ENCODE measurements around the gene EPHB3.

The EPHB3 gene

GRCh38 chr3:184591789-184592188, 30.2 kb downstream of the EPHB3 start:
- no peak overlapping the region for H2AK5ac ChIP-seq (ENCODE audit: low read length)
- H3K27me3 ChIP-seq (ENCODE audit: insufficient read depth, low read length), result no peaks in the 10 kb centered on the region
- H3K9me3 ChIP-seq (ENCODE audit: insufficient read depth, low read depth, low read length), result no peaks in the 10 kb centered on the region
- H4K91ac ChIP-seq (ENCODE audit: low read depth, low read length), result peak overlapping the region; percentile 50
- WGBS (ENCODE audit: extremely low coverage, insufficient coverage, insufficient read length), result no CpG with 5 or more reads among the region's 6 CpGs
- no peak overlapping the region for H2BK120ac ChIP-seq (ENCODE audit: insufficient read depth, low read length, poor library complexity)
- H2BK12ac ChIP-seq (ENCODE audit: low read length), result peak overlapping the region; percentile 6
- H3K79me2 ChIP-seq (ENCODE audit: control insufficient read depth, insufficient read depth, low read length, poor library complexity), result no peaks in the 10 kb centered on the region
- H3K4ac ChIP-seq (ENCODE audit: low read depth, low read length), result no peak overlapping the region
- H4K8ac ChIP-seq (ENCODE audit: low read depth, low read length), result no peak overlapping the region
- no peak for DNase-seq
- no peak overlapping the region for H3K23ac ChIP-seq (ENCODE audit: low read length)
- H3K36me3 ChIP-seq (ENCODE audit: control insufficient read depth in 1 of 2, insufficient read depth in 2 of 2, low read length in 2 of 2), result no peaks in the 10 kb centered on the region
- H3K9ac ChIP-seq (ENCODE audit: low read length), result no peak overlapping the region
- peaks cover 17% of the 10 kb centered on the region for H3K79me1 ChIP-seq (ENCODE audit: low read length)
- no peak overlapping the region for H3K4me2 ChIP-seq (ENCODE audit: low read length)
- H3K18ac ChIP-seq (ENCODE audit: low read length), result no peak overlapping the region
- no peak overlapping the region for H3K14ac ChIP-seq (ENCODE audit: low read length)
- H3K4me1 ChIP-seq (ENCODE audit: control insufficient read depth in 1 of 2, insufficient read depth in 2 of 2, low read length in 2 of 2), result peaks cover 38 to 40% of the 10 kb centered on the region in 2 experiments
- H4K12ac ChIP-seq (ENCODE audit: low read depth, low read length), result no peak overlapping the region
- no peak overlapping the region for H3K4me3 ChIP-seq (ENCODE audit: low read depth, low read length)
- peak overlapping the region; percentile 56 for H3K27ac ChIP-seq (ENCODE audit: low read depth, low read length)
- no peak overlapping the region for H2BK5ac ChIP-seq (ENCODE audit: low read depth, low read length, poor library complexity)
- no peak overlapping the region for H2AFZ ChIP-seq (ENCODE audit: insufficient read depth, low read length, poor library complexity)

DNA sequence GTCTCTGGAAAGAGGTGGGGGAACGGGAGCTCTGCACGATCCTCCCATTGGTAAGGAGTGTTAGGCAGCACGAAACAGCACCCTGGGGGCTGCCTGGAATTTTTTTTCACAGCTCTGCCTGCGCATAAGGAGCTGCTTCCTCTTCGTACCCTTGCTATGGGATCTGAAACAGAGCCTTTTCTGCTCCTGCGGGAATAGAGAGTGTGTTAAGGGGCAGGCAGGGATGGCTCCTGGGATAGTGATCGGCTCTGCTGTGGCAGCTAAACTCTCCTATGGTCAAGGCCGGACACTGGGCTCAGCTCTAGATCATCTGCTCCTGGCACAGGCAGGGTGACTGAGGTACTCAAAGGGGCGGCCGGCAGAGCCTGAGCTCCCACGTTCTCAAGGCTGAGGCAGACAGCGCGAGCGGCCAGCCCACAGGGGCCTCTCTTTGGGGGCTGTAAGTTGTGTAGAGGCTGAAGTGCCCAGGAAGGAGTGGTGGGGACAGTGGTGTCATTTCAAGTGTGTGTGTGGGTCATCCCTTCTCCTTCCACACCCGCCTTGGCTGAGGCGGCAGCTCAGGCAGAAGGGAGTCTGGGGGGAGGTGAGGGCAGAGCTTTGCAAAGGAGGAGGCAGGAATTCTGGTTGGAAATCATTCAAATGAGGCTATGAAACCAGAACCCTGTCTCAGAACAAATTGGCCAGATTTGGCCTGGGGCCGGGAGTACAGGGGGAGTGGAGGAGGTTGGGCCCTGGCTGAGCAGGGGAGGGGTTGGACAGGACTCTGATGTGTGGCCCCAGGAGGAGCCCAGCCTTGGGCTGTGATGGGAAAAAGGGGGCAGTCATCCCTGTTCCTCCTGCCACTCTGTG, 31.0 kb downstream of the EPHB3 start:
- Histone ChIP-seq H4K8ac (ENCODE audit: low read depth, low read length) (peak overlapping the region; percentile 40), H2BK5ac (ENCODE audit: low read depth, low read length, poor library complexity) (peak overlapping the region; percentile 64), H3K79me1 (ENCODE audit: low read length) (peaks cover 17% of the 10 kb centered on the region), H3K27me3 (ENCODE audit: insufficient read depth, low read length) (no peaks in the 10 kb centered on the region), H4K12ac (ENCODE audit: low read depth, low read length) (peak overlapping the region; percentile 22), H2BK12ac (ENCODE audit: low read length) (peak overlapping the region; percentile 81), H3K14ac (ENCODE audit: low read length) (peak overlapping the region; percentile 60), H3K4me2 (ENCODE audit: low read length) (peak overlapping the region; percentile 15), H3K36me3 (ENCODE audit: control insufficient read depth in 1 of 2, insufficient read depth in 2 of 2, low read length in 2 of 2) (no peaks in the 10 kb centered on the region), H2BK120ac (ENCODE audit: insufficient read depth, low read length, poor library complexity) (peak overlapping the region; percentile 12), H2AK5ac (ENCODE audit: low read length) (peak overlapping the region; percentile 82), H2AFZ (ENCODE audit: insufficient read depth, low read length, poor library complexity) (no peak overlapping the region), H3K4me3 (ENCODE audit: low read depth, low read length) (no peak overlapping the region), H3K79me2 (ENCODE audit: control insufficient read depth, insufficient read depth, low read length, poor library complexity) (no peaks in the 10 kb centered on the region), H3K4ac (ENCODE audit: low read depth, low read length) (peak overlapping the region; percentile 13), H3K9ac (ENCODE audit: low read length) (no peak overlapping the region), H3K4me1 (ENCODE audit: control insufficient read depth in 1 of 2, insufficient read depth in 2 of 2, low read length in 2 of 2) (peaks cover 32 to 34% of the 10 kb centered on the region in 2 experiments), H3K9me3 (ENCODE audit: insufficient read depth, low read depth, low read length) (no peaks in the 10 kb centered on the region), H3K27ac (ENCODE audit: low read depth, low read length) (peak overlapping the region; percentile 56), H3K23ac (ENCODE audit: low read length) (no peak overlapping the region), H3K18ac (ENCODE audit: low read length) (peak overlapping the region; percentile 53), H4K91ac (ENCODE audit: low read depth, low read length) (peak overlapping the region; percentile 82)
- no CpG with 5 or more reads among the region's 17 CpGs for WGBS (ENCODE audit: extremely low coverage, insufficient coverage, insufficient read length)
- DNase-seq, result no peak

DNA sequence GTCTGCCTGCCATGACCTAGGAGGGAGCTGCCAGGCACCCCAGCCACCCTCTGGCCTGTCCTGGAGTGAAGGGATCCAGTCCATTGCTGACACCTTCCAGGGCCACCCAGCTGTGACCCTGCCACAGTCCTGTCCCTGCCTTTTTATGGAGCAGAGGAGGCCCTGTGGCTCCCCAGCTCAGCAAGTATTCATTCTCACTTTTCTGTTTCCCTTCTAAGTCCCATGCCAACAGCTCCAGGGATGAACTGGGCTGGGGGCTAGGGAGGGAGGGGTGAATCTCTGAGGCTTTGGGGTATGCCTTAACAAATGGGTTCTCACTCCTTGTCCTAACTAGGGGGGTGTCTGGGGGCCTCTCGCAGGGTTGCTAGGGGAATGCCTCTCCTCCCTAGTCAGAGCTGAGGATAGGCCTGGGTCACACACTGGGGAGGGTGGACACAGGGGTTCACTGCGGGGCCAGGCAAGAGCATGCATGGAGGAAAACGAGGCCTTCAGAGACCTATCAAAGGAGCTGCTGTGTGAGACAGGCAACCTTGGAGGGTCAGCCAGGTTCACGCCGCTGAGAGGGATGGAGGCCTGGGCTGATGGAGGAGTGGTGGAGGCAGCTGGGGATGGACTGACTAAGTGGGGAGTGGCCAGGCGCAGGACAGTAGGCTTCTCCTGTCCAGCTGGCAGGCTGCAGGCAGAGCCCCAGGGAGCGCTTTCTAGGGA, 31.8 kb downstream of the EPHB3 start:
- peak overlapping the region; percentile 22 for H4K12ac ChIP-seq (ENCODE audit: low read depth, low read length)
- H3K9ac ChIP-seq (ENCODE audit: low read length), result no peak overlapping the region
- no peaks in the 10 kb centered on the region for H3K79me2 ChIP-seq (ENCODE audit: control insufficient read depth, insufficient read depth, low read length, poor library complexity)
- H3K27me3 ChIP-seq (ENCODE audit: insufficient read depth, low read length), result no peaks in the 10 kb centered on the region
- H2BK12ac ChIP-seq (ENCODE audit: low read length), result peak overlapping the region; percentile 81
- no peaks in the 10 kb centered on the region for H3K36me3 ChIP-seq (ENCODE audit: control insufficient read depth in 1 of 2, insufficient read depth in 2 of 2, low read length in 2 of 2)
- peak overlapping the region; percentile 34 for H2BK120ac ChIP-seq (ENCODE audit: insufficient read depth, low read length, poor library complexity)
- DNase-seq, result peak in 1 of 2 donors; percentile 3
- no peak overlapping the region for H3K4ac ChIP-seq (ENCODE audit: low read depth, low read length)
- no peak overlapping the region for H3K4me2 ChIP-seq (ENCODE audit: low read length)
- peaks cover 32 to 34% of the 10 kb centered on the region in 2 experiments for H3K4me1 ChIP-seq (ENCODE audit: control insufficient read depth in 1 of 2, insufficient read depth in 2 of 2, low read length in 2 of 2)
- H3K9me3 ChIP-seq (ENCODE audit: insufficient read depth, low read depth, low read length), result no peaks in the 10 kb centered on the region
- H3K27ac ChIP-seq (ENCODE audit: low read depth, low read length), result peak overlapping the region; percentile 56
- peak overlapping the region; percentile 60 for H3K14ac ChIP-seq (ENCODE audit: low read length)
- H3K4me3 ChIP-seq (ENCODE audit: low read depth, low read length), result no peak overlapping the region
- peak overlapping the region; percentile 42 for H2BK5ac ChIP-seq (ENCODE audit: low read depth, low read length, poor library complexity)
- peak overlapping the region; percentile 53 for H3K18ac ChIP-seq (ENCODE audit: low read length)
- H3K23ac ChIP-seq (ENCODE audit: low read length), result no peak overlapping the region
- peak overlapping the region; percentile 82 for H4K91ac ChIP-seq (ENCODE audit: low read depth, low read length)
- peak overlapping the region; percentile 82 for H2AK5ac ChIP-seq (ENCODE audit: low read length)
- peak overlapping the region; percentile 30 for H4K8ac ChIP-seq (ENCODE audit: low read depth, low read length)
- no peak overlapping the region for H2AFZ ChIP-seq (ENCODE audit: insufficient read depth, low read length, poor library complexity)
- WGBS (ENCODE audit: extremely low coverage, insufficient coverage, insufficient read length), result no CpG with 5 or more reads among the region's 7 CpGs
- H3K79me1 ChIP-seq (ENCODE audit: low read length), result peaks cover 17% of the 10 kb centered on the region

GRCh38 chr3:184593928-184594303, 32.3 kb downstream of the EPHB3 start:
- Histone ChIP-seq H3K23ac (ENCODE audit: low read length) (no peak overlapping the region), H2AFZ (ENCODE audit: insufficient read depth, low read length, poor library complexity) (no peak overlapping the region), H3K9me3 (ENCODE audit: insufficient read depth, low read depth, low read length) (no peaks in the 10 kb centered on the region), H2BK5ac (ENCODE audit: low read depth, low read length, poor library complexity) (no peak overlapping the region), H2AK5ac (ENCODE audit: low read length) (no peak overlapping the region), H2BK12ac (ENCODE audit: low read length) (peak overlapping the region; percentile 38), H3K4ac (ENCODE audit: low read depth, low read length) (no peak overlapping the region), H3K4me2 (ENCODE audit: low read length) (no peak overlapping the region), H3K14ac (ENCODE audit: low read length) (peak overlapping the region; percentile 42), H3K27ac (ENCODE audit: low read depth, low read length) (peak overlapping the region; percentile 56), H3K79me2 (ENCODE audit: control insufficient read depth, insufficient read depth, low read length, poor library complexity) (no peaks in the 10 kb centered on the region), H3K27me3 (ENCODE audit: insufficient read depth, low read length) (no peaks in the 10 kb centered on the region), H3K18ac (ENCODE audit: low read length) (peak overlapping the region; percentile 53), H3K36me3 (ENCODE audit: control insufficient read depth in 1 of 2, insufficient read depth in 2 of 2, low read length in 2 of 2) (no peaks in the 10 kb centered on the region), H3K4me3 (ENCODE audit: low read depth, low read length) (no peak overlapping the region), H4K91ac (ENCODE audit: low read depth, low read length) (peak overlapping the region; percentile 82), H3K79me1 (ENCODE audit: low read length) (peaks cover 17% of the 10 kb centered on the region), H4K12ac (ENCODE audit: low read depth, low read length) (no peak overlapping the region), H3K9ac (ENCODE audit: low read length) (no peak overlapping the region), H3K4me1 (ENCODE audit: control insufficient read depth in 1 of 2, insufficient read depth in 2 of 2, low read length in 2 of 2) (peaks cover 32 to 39% of the 10 kb centered on the region in 2 experiments), H4K8ac (ENCODE audit: low read depth, low read length) (no peak overlapping the region), H2BK120ac (ENCODE audit: insufficient read depth, low read length, poor library complexity) (peak overlapping the region; percentile 65)
- no peak for DNase-seq
- WGBS (ENCODE audit: extremely low coverage, insufficient coverage, insufficient read length), result no CpG with 5 or more reads among the region's 10 CpGs

Data from trophoblast cell (in vitro differentiated cells and primary cell).